COLO668 (cell line): ENCODE results near the gene RAB11FIP3.

Experiments used
- DNase-seq: peaks from one replicate; lab custom pipeline; 2025; ENCODE audit not compliant: unreplicated experiment; lab: John Stamatoyannopoulos, UW

The RAB11FIP3 gene

GRCh38 chr16:551210-551609 lies 125.8 kb downstream of the RAB11FIP3 start:
- DNase-seq: no peak

- no peak for DNase-seq
Measured at GRCh38 chr16:552171-552570, 126.7 kb downstream of the RAB11FIP3 start.

- DNase-seq: no peak
Measured at GRCh38 chr16:553601-554296, 128.3 kb downstream of the RAB11FIP3 start.

GRCh38 chr16:554297-554621 lies 128.8 kb downstream of the RAB11FIP3 start:
- no peak for DNase-seq

- DNase-seq: no peak
Measured at GRCh38 chr16:554640-555365, 129.4 kb downstream of the RAB11FIP3 start.

GRCh38 chr16:555528-556473 lies 130.4 kb downstream of the RAB11FIP3 start:
- DNase-seq: no peak

GRCh38 chr16:556474-557173 lies 131.2 kb downstream of the RAB11FIP3 start:
- no peak for DNase-seq

GRCh38 chr16:557463-558297 lies 132.2 kb downstream of the RAB11FIP3 start:
- DNase-seq: no peak

- no peak for DNase-seq
Measured at GRCh38 chr16:558298-559020, 133.0 kb downstream of the RAB11FIP3 start.

- no peak for DNase-seq
Measured at GRCh38 chr16:559021-559380, 133.6 kb downstream of the RAB11FIP3 start.

- no peak for DNase-seq
Measured at GRCh38 chr16:559411-560203, 134.2 kb downstream of the RAB11FIP3 start.

- no peak for DNase-seq
Measured at GRCh38 chr16:560204-560700, 134.8 kb downstream of the RAB11FIP3 start, which contains the start of gene PRR35. Gene PRR35 (plus strand): TSS chr16:560394. CDS start chr16:563295, 2,901 bp downstream.

- DNase-seq: no peak
Measured at GRCh38 chr16:560701-561412, 135.4 kb downstream of the RAB11FIP3 start.

- no peak for DNase-seq
Measured at GRCh38 chr16:561413-561794, 136.0 kb downstream of the RAB11FIP3 start.

- DNase-seq: peak; percentile 17
Measured at GRCh38 chr16:561957-562938, 136.8 kb downstream of the RAB11FIP3 start.

- no peak for DNase-seq
Measured at GRCh38 chr16:563072-563644, 137.7 kb downstream of the RAB11FIP3 start.
